DND-41 (cell line): ENCODE data around the gene ABLIM2.

ENCODE experiments used
- ATAC-seq: fragments of 200-7000 bp; cut with Tn5 transposase; 3 replicates; pipeline ENCODE4 v1.9.1; 2021; ENCODE audit warnings: low read depth; ENCODE audit not compliant: insufficient read depth
- DNase-seq: peaks from one replicate; pipeline ENCODE4 v3.0.0-alpha.2; 2020
- H2AFZ ChIP-seq: 2 replicates; pipeline ENCODE4 v1.6.0; 2012; ENCODE audit warnings: low read depth, low read length
- H3K27ac ChIP-seq: 2 replicates; pipeline ENCODE4 v1.5.1; 2012; ENCODE audit warnings: low read length, inconsistent platforms
- H3K27me3 ChIP-seq: fragments of 200-600 bp; sonication (generic); 2 replicates; pipeline ENCODE4 v1.6.0; 2012; ENCODE audit warnings: low read length, mild to moderate bottlenecking, inconsistent platforms; ENCODE audit not compliant: insufficient read depth, poor library complexity
- H3K36me3 ChIP-seq: 2 replicates; pipeline ENCODE4 v1.5.1; 2012; ENCODE audit warnings: low read length, inconsistent platforms; ENCODE audit not compliant: insufficient read depth
- H3K4me1 ChIP-seq: 2 replicates; pipeline ENCODE4 v1.5.1; 2012; ENCODE audit warnings: mild to moderate bottlenecking, low read length; ENCODE audit not compliant: insufficient read depth
- H3K4me2 ChIP-seq: 2 replicates; pipeline ENCODE4 v1.6.0; 2012; ENCODE audit warnings: mild to moderate bottlenecking, moderate library complexity, low read length, inconsistent platforms; ENCODE audit not compliant: insufficient read depth
- H3K4me3 ChIP-seq, 2 experiments: fragments of 200-600 bp in 1 of 2; shearing (Covaris generic) in 1 of 2; 2 replicates each; pipeline ENCODE4 v1.5.1; 2012 to 2016; ENCODE audit warnings: inconsistent platforms in 2 of 2, low read length in 2 of 2, mild to moderate bottlenecking in 2 of 2, low read depth in 1 of 2, moderate library complexity in 1 of 2
- H3K79me2 ChIP-seq: 2 replicates; pipeline ENCODE4 v1.6.0; 2012; ENCODE audit warnings: low read length, inconsistent platforms; ENCODE audit not compliant: insufficient read depth
- H3K9ac ChIP-seq: 2 replicates; pipeline ENCODE4 v1.6.0; 2012; ENCODE audit warnings: low read depth, mild to moderate bottlenecking, inconsistent platforms, low read length, moderate library complexity
- H3K9me3 ChIP-seq: 2 replicates; pipeline ENCODE4 v1.5.1; 2012; ENCODE audit warnings: low read length, moderate library complexity, mild to moderate bottlenecking, inconsistent platforms; ENCODE audit not compliant: insufficient read depth, severe bottlenecking
- H4K20me1 ChIP-seq: 2 replicates; pipeline ENCODE4 v1.6.0; 2012; ENCODE audit warnings: low read length; ENCODE audit not compliant: insufficient read depth
- CTCF ChIP-seq: IDR thresholded peaks from 2 replicates; pipeline ENCODE4 v1.5.1; 2012; ENCODE audit warnings: borderline replicate concordance, low read length, moderate library complexity, mild to moderate bottlenecking; ENCODE audit not compliant: poor library complexity, severe bottlenecking; ENCODE audit errors: extremely low read depth
- EZH2 ChIP-seq: IDR thresholded peaks from 3 replicates; pipeline ENCODE4 v1.6.1; 2012; ENCODE audit warnings: borderline replicate concordance, low read depth, mild to moderate bottlenecking, moderate library complexity, low read length, inconsistent platforms; ENCODE audit not compliant: severe bottlenecking

The ABLIM2 gene

GRCh38 chr4:7968262-7968896 lies 190.2 kb downstream of the ABLIM2 start:
- H3K4me3 ChIP-seq, result no peak overlapping the region
- no peak overlapping the region for H3K9ac ChIP-seq
- H3K79me2 ChIP-seq, result no peaks in the 10 kb centered on the region
- DNase-seq (no peak), ATAC-seq (no peak)
- no peak for TF ChIP-seq EZH2
- no peak for TF ChIP-seq CTCF
- no peak overlapping the region for H3K4me2 ChIP-seq
- no peaks in the 10 kb centered on the region for H4K20me1 ChIP-seq
- no peak overlapping the region for H3K27ac ChIP-seq
- H3K27me3 ChIP-seq, result no peaks in the 10 kb centered on the region
- H3K4me1 ChIP-seq, result no peaks in the 10 kb centered on the region
- no peaks in the 10 kb centered on the region for H3K9me3 ChIP-seq
- H3K36me3 ChIP-seq, result no peaks in the 10 kb centered on the region
- no peak overlapping the region for H2AFZ ChIP-seq

- ATAC-seq (no peak), DNase-seq (no peak)
- Histone ChIP-seq H3K9me3 (no peaks in the 10 kb centered on the region), H3K4me2 (no peak overlapping the region), H3K27ac (no peak overlapping the region), H3K36me3 (no peaks in the 10 kb centered on the region), H3K9ac (no peak overlapping the region), H4K20me1 (no peaks in the 10 kb centered on the region), H2AFZ (no peak overlapping the region), H3K79me2 (no peaks in the 10 kb centered on the region), H3K4me3 (no peak overlapping the region), H3K27me3 (no peaks in the 10 kb centered on the region), H3K4me1 (no peaks in the 10 kb centered on the region)
- TF ChIP-seq EZH2, result no peak
- no peak for TF ChIP-seq CTCF
Measured at GRCh38 chr4:7967501-7968261, 190.9 kb downstream of the ABLIM2 start.

GRCh38 chr4:7967063-7967440 lies 191.6 kb downstream of the ABLIM2 start:
- Histone ChIP-seq H2AFZ (no peak overlapping the region), H3K4me2 (no peak overlapping the region), H3K79me2 (no peaks in the 10 kb centered on the region), H3K9ac (no peak overlapping the region), H3K9me3 (no peaks in the 10 kb centered on the region), H3K27ac (no peak overlapping the region), H3K27me3 (no peaks in the 10 kb centered on the region), H3K4me3 (no peak overlapping the region), H3K4me1 (no peaks in the 10 kb centered on the region), H4K20me1 (no peaks in the 10 kb centered on the region), H3K36me3 (no peaks in the 10 kb centered on the region)
- ATAC-seq (no peak), DNase-seq (no peak)
- no peak for TF ChIP-seq EZH2
- TF ChIP-seq CTCF, result no peak
